ENCODE measurements around the gene ATP1A3.
"Not testable (repeated sequence)": the region's sequence is repeated elsewhere in the genome, so short reads cannot be mapped to it uniquely, and the experiment has no call there.

The ATP1A3 gene

DNA sequence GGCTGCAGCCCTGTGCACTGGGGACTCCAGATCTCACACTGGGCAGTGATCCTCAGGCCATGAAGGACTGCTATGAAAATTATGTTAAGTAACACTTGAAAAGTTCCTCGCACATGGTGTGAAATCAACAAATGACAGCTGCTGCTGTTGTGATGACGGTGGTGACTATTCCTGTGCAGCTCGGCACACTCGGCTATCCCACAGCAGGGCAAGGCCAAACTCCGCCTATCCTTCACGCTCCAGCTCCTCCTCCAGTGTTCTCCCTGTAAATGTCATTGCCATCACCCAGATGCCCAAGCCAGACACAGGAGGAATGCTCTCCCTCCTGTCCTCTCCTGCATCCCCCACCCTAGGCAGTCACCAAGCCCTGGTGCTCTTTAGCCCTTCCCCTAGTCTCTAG, 44.6 kb upstream of the ATP1A3 start:
- H4K91ac ChIP-seq (ENCODE audit: low read length): no peak overlapping the region
- H3K79me1 ChIP-seq (replicated peaks; ENCODE audit: low read length, poor library complexity, severe bottlenecking): no peaks in the 10 kb centered on the region
- H3K18ac ChIP-seq (ENCODE audit: low read depth in 1 of 2, low read length in 2 of 2): no peak overlapping the region
- H3K27me3 ChIP-seq (ENCODE audit: control insufficient read depth in 1 of 2, insufficient read depth in 1 of 2, low read length in 2 of 2): peaks cover 29 to 52% of the 10 kb centered on the region in 2 experiments
- H3K23ac ChIP-seq (ENCODE audit: low read length in 2 of 2): no peak overlapping the region
- no peak overlapping the region for H2BK120ac ChIP-seq (ENCODE audit: low read depth, low read length)
- no peak overlapping the region for H3K14ac ChIP-seq (ENCODE audit: low read length in 2 of 2)
- WGBS: 89% methylated on average over 6 of the region's 6 CpGs
- H3K4me1 ChIP-seq (ENCODE audit: control insufficient read depth, insufficient read depth, low read depth, low read length): peaks cover 5% of the 10 kb centered on the region
- H2AK5ac ChIP-seq (ENCODE audit: low read length, severe bottlenecking): no peak overlapping the region
- no peaks in the 10 kb centered on the region for H3K9me3 ChIP-seq (ENCODE audit: control insufficient read depth, low read length)
- DNase-seq: no peak
- H3K9ac ChIP-seq (ENCODE audit: low read length): no peak overlapping the region
- H2BK15ac ChIP-seq (ENCODE audit: low read depth, poor library complexity, severe bottlenecking): no peak overlapping the region
- no peak overlapping the region for H3K27ac ChIP-seq (ENCODE audit: low read length, poor library complexity, severe bottlenecking)
- no peaks in the 10 kb centered on the region for H3K36me3 ChIP-seq (ENCODE audit: control insufficient read depth in 1 of 2, insufficient read depth in 2 of 2, low read depth in 1 of 2, low read length in 2 of 2)
- H3K4ac ChIP-seq (ENCODE audit: low read depth in 1 of 2, low read length in 2 of 2): no peak overlapping the region
- H2BK5ac ChIP-seq (ENCODE audit: low read depth, low read length, poor library complexity, severe bottlenecking): no peak overlapping the region
- no peak overlapping the region for H2AFZ ChIP-seq (ENCODE audit: low read depth, low read length)
- no peak overlapping the region for H3K4me2 ChIP-seq (ENCODE audit: low read length, poor library complexity, severe bottlenecking)
- H4K8ac ChIP-seq (ENCODE audit: low read length): peak overlapping the region; percentile 37
- H2BK12ac ChIP-seq (ENCODE audit: low read length in 2 of 2): no peak overlapping the region
- H3K4me3 ChIP-seq (ENCODE audit: insufficient read depth in 1 of 2, low read depth in 1 of 2, low read length in 2 of 2): no peak overlapping the region

DNA sequence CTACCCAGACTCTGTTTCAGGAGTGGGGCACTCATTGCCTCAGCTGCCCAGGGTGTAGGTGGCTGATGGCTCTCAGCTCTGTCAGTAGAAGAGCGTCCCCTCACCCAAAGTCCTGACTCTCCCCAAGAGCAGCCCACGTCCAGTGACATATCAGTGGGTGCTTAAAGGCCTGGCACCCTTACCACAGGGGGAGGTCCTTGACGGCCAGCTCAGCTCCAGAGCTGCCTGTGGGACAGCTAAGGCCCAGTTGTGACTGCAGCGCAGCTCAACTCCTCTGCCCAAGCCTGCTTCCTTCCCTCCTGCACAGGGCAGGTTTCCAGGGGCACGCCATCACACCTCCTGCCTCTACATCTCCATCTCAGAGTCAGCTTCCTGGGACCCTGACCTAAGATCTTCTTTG, 43.6 kb upstream of the ATP1A3 start:
- H2AFZ ChIP-seq (ENCODE audit: low read depth, low read length): no peak overlapping the region
- H3K18ac ChIP-seq (ENCODE audit: low read depth in 1 of 2, low read length in 2 of 2): no peak overlapping the region
- no peak overlapping the region for H3K4me3 ChIP-seq (ENCODE audit: insufficient read depth in 1 of 2, low read depth in 1 of 2, low read length in 2 of 2)
- no peak overlapping the region for H3K4ac ChIP-seq (ENCODE audit: low read depth in 1 of 2, low read length in 2 of 2)
- H3K36me3 ChIP-seq (ENCODE audit: control insufficient read depth in 1 of 2, insufficient read depth in 2 of 2, low read depth in 1 of 2, low read length in 2 of 2): no peaks in the 10 kb centered on the region
- no peak overlapping the region for H3K9ac ChIP-seq (ENCODE audit: low read length)
- peak overlapping the region; percentile 55 for H4K8ac ChIP-seq (ENCODE audit: low read length)
- H2BK12ac ChIP-seq (ENCODE audit: low read length in 2 of 2): no peak overlapping the region
- H3K4me1 ChIP-seq (ENCODE audit: control insufficient read depth, insufficient read depth, low read depth, low read length): peaks cover 6% of the 10 kb centered on the region
- H3K9me3 ChIP-seq (ENCODE audit: control insufficient read depth, low read length): no peaks in the 10 kb centered on the region
- no peak overlapping the region for H2BK5ac ChIP-seq (ENCODE audit: low read depth, low read length, poor library complexity, severe bottlenecking)
- no peak overlapping the region for H4K91ac ChIP-seq (ENCODE audit: low read length)
- H3K27ac ChIP-seq (ENCODE audit: low read length, poor library complexity, severe bottlenecking): no peak overlapping the region
- no peak overlapping the region for H2BK15ac ChIP-seq (ENCODE audit: low read depth, poor library complexity, severe bottlenecking)
- no peak overlapping the region for H3K4me2 ChIP-seq (ENCODE audit: low read length, poor library complexity, severe bottlenecking)
- DNase-seq: no peak
- no peak overlapping the region for H2AK5ac ChIP-seq (ENCODE audit: low read length, severe bottlenecking)
- 68% methylated on average over 5 of the region's 5 CpGs for WGBS
- no peak overlapping the region for H3K14ac ChIP-seq (ENCODE audit: low read length in 2 of 2)
- H3K23ac ChIP-seq (ENCODE audit: low read length in 2 of 2): no peak overlapping the region
- no peaks in the 10 kb centered on the region for H3K79me1 ChIP-seq (replicated peaks; ENCODE audit: low read length, poor library complexity, severe bottlenecking)
- peaks cover 29 to 46% of the 10 kb centered on the region in 2 experiments for H3K27me3 ChIP-seq (ENCODE audit: control insufficient read depth in 1 of 2, insufficient read depth in 1 of 2, low read length in 2 of 2)
- no peak overlapping the region for H2BK120ac ChIP-seq (ENCODE audit: low read depth, low read length)

GRCh38 chr19:42034640-42035391, 40.8 kb upstream of the ATP1A3 start:
- H2AFZ ChIP-seq (ENCODE audit: low read depth, low read length); H3K36me3 ChIP-seq (ENCODE audit: control insufficient read depth in 1 of 2, insufficient read depth in 2 of 2, low read depth in 1 of 2, low read length in 2 of 2); H3K4me2 ChIP-seq (ENCODE audit: low read length, poor library complexity, severe bottlenecking); H3K27ac ChIP-seq (ENCODE audit: low read length, poor library complexity, severe bottlenecking); H2BK5ac ChIP-seq (ENCODE audit: low read depth, low read length, poor library complexity, severe bottlenecking); H4K8ac ChIP-seq (ENCODE audit: low read length); H3K23ac ChIP-seq (ENCODE audit: low read length in 2 of 2); H3K18ac ChIP-seq (ENCODE audit: low read depth in 1 of 2, low read length in 2 of 2); H2BK15ac ChIP-seq (ENCODE audit: low read depth, poor library complexity, severe bottlenecking); H2BK120ac ChIP-seq (ENCODE audit: low read depth, low read length); H4K91ac ChIP-seq (ENCODE audit: low read length); H3K14ac ChIP-seq (ENCODE audit: low read length in 2 of 2); H3K9me3 ChIP-seq (ENCODE audit: control insufficient read depth, low read length); H3K79me1 ChIP-seq (replicated peaks; ENCODE audit: low read length, poor library complexity, severe bottlenecking); H2AK5ac ChIP-seq (ENCODE audit: low read length, severe bottlenecking); H2BK12ac ChIP-seq (ENCODE audit: low read length in 2 of 2); H3K4ac ChIP-seq (ENCODE audit: low read depth in 1 of 2, low read length in 2 of 2): not testable (repeated sequence)
- Histone ChIP-seq H3K4me1 (ENCODE audit: control insufficient read depth, insufficient read depth, low read depth, low read length) (peaks cover 12% of the 10 kb centered on the region), H3K9ac (ENCODE audit: low read length) (peak overlapping the region; percentile 80), H3K4me3 (ENCODE audit: insufficient read depth in 1 of 2, low read depth in 1 of 2, low read length in 2 of 2) (peak overlapping the region in 1 of 2 experiments; percentile 56), H3K27me3 (ENCODE audit: control insufficient read depth in 1 of 2, insufficient read depth in 1 of 2, low read length in 2 of 2) (peaks cover 12 to 55% of the 10 kb centered on the region in 2 experiments)
- DNase-seq: peak; percentile 81
- 34% methylated on average over 8 of the region's 17 CpGs for WGBS

GRCh38 chr19:42033413-42033812, 39.4 kb upstream of the ATP1A3 start:
- H3K18ac ChIP-seq (ENCODE audit: low read depth in 1 of 2, low read length in 2 of 2): no peak overlapping the region
- H4K91ac ChIP-seq (ENCODE audit: low read length): no peak overlapping the region
- H2BK12ac ChIP-seq (ENCODE audit: low read length in 2 of 2): no peak overlapping the region
- H3K23ac ChIP-seq (ENCODE audit: low read length in 2 of 2): no peak overlapping the region
- H3K4me1 ChIP-seq (ENCODE audit: control insufficient read depth, insufficient read depth, low read depth, low read length): peaks cover 9% of the 10 kb centered on the region
- H3K27ac ChIP-seq (ENCODE audit: low read length, poor library complexity, severe bottlenecking): no peak overlapping the region
- H3K4ac ChIP-seq (ENCODE audit: low read depth in 1 of 2, low read length in 2 of 2): no peak overlapping the region
- no peak overlapping the region for H2BK5ac ChIP-seq (ENCODE audit: low read depth, low read length, poor library complexity, severe bottlenecking)
- H3K36me3 ChIP-seq (ENCODE audit: control insufficient read depth in 1 of 2, insufficient read depth in 2 of 2, low read depth in 1 of 2, low read length in 2 of 2): no peaks in the 10 kb centered on the region
- 96% methylated on average over 4 of the region's 5 CpGs for WGBS
- H2AFZ ChIP-seq (ENCODE audit: low read depth, low read length): no peak overlapping the region
- H4K8ac ChIP-seq (ENCODE audit: low read length): no peak overlapping the region
- DNase-seq: no peak
- no peak overlapping the region for H3K4me2 ChIP-seq (ENCODE audit: low read length, poor library complexity, severe bottlenecking)
- no peak overlapping the region for H3K4me3 ChIP-seq (ENCODE audit: insufficient read depth in 1 of 2, low read depth in 1 of 2, low read length in 2 of 2)
- no peak overlapping the region for H3K14ac ChIP-seq (ENCODE audit: low read length in 2 of 2)
- H2BK15ac ChIP-seq (ENCODE audit: low read depth, poor library complexity, severe bottlenecking): no peak overlapping the region
- H2AK5ac ChIP-seq (ENCODE audit: low read length, severe bottlenecking): no peak overlapping the region
- no peaks in the 10 kb centered on the region for H3K79me1 ChIP-seq (replicated peaks; ENCODE audit: low read length, poor library complexity, severe bottlenecking)
- no peak overlapping the region for H3K9ac ChIP-seq (ENCODE audit: low read length)
- H2BK120ac ChIP-seq (ENCODE audit: low read depth, low read length): no peak overlapping the region
- peaks cover 20 to 59% of the 10 kb centered on the region in 2 experiments for H3K27me3 ChIP-seq (ENCODE audit: control insufficient read depth in 1 of 2, insufficient read depth in 1 of 2, low read length in 2 of 2)
- H3K9me3 ChIP-seq (ENCODE audit: control insufficient read depth, low read length): no peaks in the 10 kb centered on the region
